GM18526 (cell line): Measurements from ENCODE around the gene BYSL.

Experiments used
- POLR2A ChIP-seq: IDR thresholded peaks from 3 replicates; pipeline ENCODE4 v1.6.1; 2011; ENCODE audit not compliant: insufficient read length; ENCODE audit errors: extremely low read depth

The BYSL gene

DNA sequence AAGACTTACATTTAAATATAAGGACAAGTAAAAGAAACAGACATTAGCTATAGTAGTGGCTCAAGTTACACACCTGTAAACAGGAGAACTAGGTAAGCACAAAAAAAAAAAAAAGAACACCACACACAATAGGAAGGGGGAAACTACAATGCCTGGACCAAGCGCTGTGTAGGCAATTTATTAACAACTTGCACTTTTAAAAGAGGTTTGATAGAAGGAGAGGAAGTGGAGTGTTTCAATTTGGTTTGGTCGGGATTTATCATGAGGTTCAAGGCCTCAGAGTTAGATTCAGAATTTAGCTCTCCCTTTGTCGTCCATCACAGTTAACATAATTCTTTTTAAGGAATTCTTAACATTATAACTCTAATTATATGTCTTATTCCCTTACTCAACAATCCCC, 25.0 kb upstream of the BYSL start:
- no peak for TF ChIP-seq POLR2A

DNA sequence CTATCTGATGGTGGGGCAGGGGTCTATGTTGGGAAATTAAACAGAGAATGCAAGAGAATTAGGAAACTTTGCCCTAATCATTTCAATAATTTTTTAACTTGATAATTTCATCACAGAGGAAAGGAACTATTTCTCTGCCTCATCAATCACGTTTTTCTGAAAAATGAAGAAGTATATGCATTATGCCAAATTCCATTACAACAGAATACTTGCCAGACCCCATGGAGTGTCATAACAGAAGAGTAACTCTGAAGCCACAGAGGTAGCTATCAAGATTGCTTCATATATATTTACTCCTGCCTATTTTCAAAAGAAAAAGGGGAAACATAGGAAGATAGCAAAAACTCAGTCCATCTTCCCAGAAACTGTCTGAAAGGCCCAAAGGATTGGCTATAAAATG, 20.4 kb upstream of the BYSL start:
- TF ChIP-seq POLR2A, result no peak

DNA sequence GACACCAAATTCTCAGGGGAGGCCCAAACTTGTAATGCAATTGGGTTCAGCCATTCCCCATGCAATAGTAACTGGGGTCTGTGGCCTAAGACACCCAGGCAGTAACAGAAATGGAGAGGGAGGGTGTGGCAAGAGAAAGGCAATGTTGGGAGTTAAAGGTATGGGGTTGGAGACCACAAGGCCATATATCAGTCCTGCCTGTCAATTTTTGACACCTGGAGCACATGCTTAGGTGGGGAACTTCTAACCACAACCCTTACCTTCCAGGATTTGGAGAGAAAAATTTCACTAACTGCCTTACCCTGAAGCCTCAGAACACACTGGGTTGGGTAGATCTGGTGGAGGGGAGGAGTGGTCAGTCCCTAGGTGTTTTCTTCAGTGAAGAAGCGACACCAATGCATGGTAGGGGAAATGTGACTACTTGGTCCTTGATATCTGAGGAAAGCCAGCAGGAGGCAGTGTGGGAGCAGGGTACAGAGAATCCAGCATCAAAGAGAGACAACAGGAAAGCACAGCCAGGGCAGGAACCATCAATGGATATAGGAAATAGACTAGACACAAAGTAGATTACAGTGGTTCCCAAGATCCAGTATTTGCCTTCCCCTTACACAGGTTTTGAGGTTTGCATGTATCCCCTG, 19.3 kb upstream of the BYSL start:
- no peak for TF ChIP-seq POLR2A

DNA sequence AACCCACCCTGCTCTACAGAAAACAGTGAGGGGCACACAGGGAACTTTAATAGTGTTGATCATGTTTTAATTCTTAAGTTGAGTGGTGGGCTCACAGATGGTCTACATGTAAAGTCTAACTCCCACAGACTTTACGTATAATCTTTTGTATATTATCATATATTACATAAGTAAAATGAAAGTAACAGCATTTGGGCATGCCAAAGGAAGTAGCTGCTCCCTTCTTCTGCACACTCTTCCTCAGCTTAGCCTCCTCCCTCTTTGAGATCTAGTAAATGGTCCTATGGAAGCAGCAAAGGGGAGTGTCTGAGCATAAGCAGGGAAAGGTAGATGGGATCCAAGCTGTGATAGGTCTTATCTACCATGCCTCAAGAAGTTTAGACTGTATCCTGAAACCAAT, 11.6 kb upstream of the BYSL start:
- no peak for TF ChIP-seq POLR2A

DNA sequence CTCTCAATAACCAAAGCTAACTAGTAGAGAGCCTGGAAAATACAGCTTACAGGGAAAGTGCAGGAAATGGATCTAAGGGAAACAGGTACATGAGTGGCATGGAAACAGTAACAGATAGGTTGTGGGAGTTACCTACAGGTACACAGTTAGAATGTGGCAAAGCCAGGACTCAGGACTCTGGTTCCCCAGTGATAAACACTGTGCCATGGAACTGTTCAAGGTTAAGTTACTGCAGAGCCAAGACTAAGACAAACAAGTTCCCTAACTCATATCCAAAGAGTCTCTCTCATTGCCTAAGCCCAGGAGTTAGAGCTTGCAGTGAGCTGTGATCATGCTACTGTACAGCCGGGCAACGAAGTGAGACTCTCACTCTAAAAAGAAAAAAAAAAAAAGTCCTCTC, 7.0 kb upstream of the BYSL start:
- no peak for TF ChIP-seq POLR2A

DNA sequence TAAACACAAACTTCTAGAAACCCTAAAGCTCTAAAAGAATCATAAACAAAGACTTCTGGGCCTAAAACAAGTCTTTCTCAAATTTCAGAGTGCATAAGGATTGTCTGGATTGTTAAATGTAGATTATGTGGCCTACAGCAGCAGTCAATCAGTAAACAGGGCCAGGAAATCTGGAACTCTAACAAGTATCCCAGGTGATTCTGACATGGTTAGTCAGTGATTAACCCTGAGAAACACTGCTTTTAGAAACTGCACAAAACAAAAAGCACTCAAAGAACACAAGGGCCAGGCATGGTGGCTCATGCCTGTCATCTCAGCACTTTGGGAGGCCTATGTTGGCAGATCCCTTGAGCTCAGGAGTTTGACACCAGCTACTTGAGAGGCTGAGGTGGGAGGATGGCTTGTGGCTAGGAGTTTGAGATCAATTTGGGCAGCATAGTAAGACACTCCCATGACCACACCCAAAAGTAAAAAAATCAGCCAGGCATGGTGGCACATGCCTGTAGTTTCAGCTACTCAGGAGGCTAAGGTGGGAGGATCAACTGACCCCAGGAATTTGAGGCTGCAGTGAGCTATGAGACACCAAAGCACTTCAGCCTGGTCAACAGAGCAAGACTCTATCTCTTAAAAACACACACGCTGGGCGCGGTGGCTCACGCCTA, 6.3 kb upstream of the BYSL start:
- TF ChIP-seq POLR2A, result no peak

DNA sequence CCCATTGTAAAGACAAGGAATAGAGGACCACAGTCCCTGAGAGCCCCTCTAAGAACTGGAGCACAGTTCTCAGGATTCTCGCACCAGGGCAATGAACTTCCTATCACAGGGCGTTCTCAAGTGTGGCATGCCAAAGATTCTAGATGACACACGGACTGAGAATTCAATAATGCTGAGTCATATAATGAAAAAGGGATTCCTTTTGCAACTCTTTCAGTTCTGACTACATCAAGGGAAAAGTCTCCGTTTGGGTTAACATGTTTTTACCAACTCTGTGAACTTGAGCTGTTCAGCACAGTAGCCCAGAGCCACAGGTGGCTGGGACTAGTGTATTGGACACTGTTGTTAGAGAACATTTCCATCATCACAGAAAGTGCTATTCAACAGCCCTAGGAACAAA, 3.8 kb upstream of the BYSL start:
- no peak for TF ChIP-seq POLR2A

DNA sequence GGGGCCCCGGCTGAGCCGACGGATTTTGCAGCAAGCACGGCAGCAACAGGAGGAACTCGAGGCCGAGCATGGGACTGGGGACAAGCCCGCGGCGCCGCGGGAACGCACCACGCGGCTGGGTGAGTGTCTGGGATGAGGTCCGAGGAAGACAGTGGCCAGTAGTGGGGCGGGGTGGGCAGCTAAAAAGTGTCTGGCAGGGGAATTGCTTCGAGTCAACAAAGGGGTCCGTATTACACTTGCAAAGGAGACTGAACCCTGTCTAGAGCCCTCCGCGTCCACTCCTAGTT, 356 bp downstream of the BYSL start:
- TF ChIP-seq POLR2A, result no peak

DNA sequence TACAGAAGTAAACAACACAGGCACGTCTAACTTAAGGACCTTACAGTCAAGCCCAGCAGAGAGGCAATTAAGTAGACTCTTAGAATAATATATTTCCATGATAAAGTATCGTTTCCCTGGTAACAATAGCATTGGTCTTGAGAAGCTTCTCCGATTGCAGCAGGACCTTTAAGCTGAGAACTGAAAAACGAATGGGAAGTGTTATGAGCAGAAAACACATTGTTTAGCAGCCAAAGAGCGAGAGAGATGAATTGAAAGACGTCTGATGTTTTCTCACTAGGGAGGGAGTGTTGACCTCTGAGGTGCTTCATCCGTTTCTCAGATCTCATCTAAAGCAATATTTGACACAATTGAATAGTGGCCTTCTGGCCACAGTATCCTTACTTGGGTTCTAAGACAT, 855 bp downstream of the BYSL start:
- no peak for TF ChIP-seq POLR2A

DNA sequence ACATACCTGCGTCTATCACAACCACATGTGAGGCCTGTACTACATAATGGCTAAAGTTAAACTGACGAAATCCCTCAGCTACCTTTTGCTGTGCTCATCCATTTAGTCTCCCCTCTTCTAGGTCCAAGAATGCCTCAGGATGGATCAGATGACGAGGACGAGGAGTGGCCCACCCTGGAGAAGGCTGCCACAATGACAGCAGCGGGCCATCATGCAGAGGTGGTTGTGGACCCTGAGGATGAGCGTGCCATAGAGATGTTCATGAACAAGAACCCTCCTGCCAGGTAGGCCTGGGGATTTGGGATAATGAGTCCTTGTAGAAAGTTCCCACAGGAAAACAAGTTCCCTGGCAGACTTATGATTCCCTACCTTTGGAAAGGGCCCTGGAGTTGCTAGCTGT, 6.0 kb downstream of the BYSL start:
- no peak for TF ChIP-seq POLR2A

DNA sequence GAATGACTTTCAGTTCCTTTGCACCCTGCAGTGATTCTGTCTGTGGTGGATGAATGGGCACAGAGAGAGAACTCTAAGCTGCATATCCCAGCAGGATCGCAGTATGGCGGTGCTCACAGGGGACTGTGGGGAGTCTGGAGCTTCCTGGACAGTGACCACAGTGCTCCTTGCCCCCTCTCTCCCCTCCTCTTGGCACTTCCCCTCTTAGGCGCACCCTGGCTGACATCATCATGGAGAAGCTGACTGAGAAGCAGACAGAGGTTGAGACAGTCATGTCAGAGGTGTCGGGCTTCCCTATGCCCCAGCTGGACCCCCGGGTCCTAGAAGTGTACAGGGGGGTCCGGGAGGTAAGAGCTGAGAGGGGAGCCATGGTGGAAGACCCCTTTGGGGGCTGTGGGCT, 8.6 kb downstream of the BYSL start:
- no peak for TF ChIP-seq POLR2A

DNA sequence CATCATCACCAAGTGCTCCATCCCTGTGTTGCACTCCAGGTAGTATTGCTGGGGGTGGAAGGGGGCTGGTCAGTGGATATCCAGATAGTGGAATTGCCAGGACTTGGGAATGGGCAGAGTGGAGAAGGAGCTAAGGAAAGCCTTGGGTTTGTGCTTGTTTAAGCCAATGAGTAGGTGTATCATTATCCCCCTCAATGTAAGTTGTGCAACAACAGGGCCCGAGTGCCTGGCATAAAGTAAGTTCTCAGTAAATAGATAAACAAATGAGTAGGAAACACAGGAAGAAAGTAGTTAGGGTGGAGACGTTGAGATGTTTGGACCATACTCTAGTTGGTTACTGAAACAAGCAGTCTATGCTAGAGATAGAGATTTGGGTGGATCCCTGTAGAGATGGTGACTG, 10.5 kb downstream of the BYSL start:
- no peak for TF ChIP-seq POLR2A

DNA sequence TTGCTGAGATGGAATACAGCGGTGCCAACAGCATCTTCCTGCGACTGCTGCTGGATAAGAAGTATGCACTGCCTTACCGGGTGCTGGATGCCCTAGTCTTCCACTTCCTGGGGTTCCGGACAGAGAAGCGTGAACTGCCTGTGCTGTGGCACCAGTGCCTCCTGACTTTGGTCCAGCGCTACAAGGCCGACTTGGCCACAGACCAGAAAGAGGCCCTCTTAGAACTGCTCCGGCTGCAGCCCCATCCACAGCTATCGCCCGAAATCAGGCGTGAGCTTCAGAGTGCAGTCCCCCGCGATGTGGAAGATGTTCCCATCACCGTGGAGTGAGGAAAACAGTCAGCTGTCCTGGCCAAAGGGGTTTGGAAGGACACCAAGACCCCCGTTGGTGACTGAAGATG, 11.1 kb downstream of the BYSL start:
- TF ChIP-seq POLR2A, result no peak

DNA sequence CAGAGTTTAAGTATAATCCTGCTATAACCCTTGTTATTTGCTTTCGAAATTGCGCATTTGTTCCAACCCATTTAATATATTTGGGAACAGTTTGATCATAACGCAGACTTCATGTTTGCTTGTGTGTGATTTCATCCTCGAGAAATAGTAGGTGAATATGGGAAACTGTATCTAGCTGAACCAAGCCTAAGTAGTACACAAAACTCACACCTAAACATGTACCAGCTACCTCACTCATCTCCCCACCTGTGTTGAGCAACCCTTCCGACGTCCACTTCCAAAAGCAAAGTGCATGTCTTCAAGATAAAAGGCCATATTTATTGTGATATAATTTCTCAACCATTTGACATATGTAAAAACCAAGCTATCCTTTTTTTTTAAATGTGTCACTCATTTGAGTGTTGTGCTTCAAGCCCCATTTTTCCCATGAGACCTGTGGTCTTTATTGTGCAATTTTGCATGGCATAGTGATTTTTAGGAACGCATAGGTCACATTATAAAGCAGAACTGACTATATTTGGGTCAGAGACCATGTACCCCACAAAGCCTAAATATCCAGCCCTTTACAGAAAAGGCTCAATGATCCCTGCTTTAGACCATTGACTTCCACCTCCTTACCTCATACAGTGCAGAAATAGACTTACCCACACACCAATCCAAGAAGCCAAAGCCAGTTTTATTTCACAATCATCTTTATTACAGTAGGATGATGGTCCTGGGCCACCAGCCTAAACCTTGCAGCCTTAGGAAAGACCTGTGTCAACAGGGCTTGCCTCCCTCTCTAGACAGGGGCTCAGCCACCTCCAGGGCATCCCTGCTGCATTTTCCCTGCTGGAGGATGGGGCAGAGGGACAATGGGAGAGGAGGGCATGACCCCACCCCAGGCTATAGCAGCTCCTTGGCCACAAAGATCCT, 13.2 kb downstream of the BYSL start:
- no peak for TF ChIP-seq POLR2A

DNA sequence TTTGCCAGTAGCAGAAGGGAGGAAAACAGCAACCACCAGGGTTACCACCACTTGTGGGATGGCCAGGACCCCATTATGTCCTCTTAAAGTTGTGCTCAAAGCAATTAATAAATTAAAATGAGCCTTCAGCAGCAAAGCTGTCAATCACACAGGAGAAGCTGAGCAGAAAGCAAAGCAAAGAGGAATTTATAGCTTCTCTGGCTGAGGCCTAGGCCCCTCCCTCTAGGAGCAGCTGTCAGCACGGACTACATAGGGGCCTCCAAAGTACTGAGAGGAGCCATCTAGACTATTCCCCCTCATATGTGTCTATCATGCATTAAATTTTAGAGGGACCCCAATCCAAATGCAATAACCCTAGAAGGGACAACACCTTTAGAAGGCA, 13.9 kb downstream of the BYSL start:
- no peak for TF ChIP-seq POLR2A

DNA sequence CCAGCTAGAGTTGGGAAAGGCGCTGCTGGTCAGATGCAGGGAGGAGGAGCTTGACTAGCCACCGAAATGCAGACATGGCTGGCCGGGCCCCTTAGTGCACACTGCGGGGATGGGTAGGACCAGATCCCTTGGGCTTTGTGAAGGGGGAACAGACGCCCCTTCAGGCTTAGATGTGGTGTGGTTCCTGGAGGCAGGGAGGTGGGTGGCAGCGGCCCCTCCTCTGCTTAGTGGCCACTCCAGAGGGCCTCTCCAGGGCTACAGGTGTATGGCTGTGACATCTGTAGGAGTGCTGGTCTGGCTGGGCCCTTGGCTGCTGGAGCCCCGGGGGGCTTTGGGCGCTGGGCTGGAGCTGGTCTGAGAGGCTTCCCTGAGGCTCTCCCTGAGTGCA, 14.4 kb downstream of the BYSL start:
- TF ChIP-seq POLR2A, result no peak
